OCI-LY3 (cell line): ENCODE data around the gene IRF9.

Source experiments
- CTCF ChIP-seq: fragments of 200-600, 300-600 bp; sonication (generic); IDR thresholded peaks from 2 replicates; pipeline ENCODE4 v1.5.1; 2014; ENCODE audit warnings: antibody characterized with exemption, low read length, low read depth
- EZH2phosphoT487 ChIP-seq: fragments of 200-600 bp; shearing (Covaris generic); IDR thresholded peaks from 2 replicates; pipeline ENCODE4 v1.6.1; 2018; ENCODE audit warnings: antibody characterized with exemption, mixed run types, low read depth

GRCh38 chr14:24156840-24157239 is 4.2 kb upstream of the IRF9 start:
- TF ChIP-seq CTCF (no peak), EZH2phosphoT487 (no peak)
